T-helper 2 cell (primary cell): ENCODE data around the gene CYFIP1.

Source experiments
- DNase-seq, 5 experiments: peaks; one replicate each; pipeline versions ENCODE4 v3.0.0 to v3.0.0-alpha.2; 2012 to 2022

Gene CYFIP1

GRCh38 chr15:22948056-22948455, 32.1 kb downstream of the CYFIP1 start:
- no peak for DNase-seq

DNA sequence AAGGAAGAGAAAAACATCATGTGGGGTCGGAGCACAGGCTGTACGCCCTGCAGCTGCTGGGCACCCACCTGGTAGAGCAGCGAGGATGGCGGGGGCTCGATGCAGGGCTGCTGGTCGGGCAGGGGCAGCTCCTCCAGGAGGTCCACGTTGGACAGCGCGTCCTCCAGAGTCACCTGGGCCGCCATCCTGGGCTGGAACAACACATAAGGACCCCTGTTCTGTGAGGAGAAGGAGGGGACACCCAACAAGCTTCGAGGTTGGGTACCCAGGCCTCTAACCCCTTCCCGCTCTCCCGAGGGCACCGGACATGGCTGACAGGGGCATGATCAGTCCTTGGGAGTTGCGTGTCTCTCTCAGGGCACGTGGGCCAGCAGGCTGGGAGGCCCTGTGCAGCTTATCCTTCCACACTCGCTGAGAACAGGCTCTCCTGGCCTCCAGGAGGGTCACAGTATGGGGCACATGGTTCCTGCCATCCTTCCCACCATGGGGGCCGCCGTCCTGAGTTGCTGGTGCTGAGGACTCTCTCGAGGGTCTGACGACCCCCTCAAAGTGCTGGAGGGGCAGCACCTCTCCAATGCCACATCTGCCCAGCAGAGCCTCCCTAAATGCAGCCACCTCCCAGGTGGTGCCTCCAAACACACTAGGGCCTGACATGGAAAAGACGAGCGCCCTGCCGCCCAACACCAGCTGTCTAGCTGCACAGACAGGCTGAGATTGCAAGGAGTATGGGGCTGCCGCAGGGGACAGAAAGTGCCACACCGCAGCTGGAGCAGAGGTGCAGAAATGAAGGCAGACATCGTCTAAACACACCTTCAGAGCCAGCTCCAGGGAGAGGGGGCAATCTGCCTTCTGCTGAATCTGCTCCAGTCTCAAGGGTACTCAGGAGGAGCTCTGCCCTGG, 32.8 kb downstream of the CYFIP1 start:
- DNase-seq = no peak

DNA sequence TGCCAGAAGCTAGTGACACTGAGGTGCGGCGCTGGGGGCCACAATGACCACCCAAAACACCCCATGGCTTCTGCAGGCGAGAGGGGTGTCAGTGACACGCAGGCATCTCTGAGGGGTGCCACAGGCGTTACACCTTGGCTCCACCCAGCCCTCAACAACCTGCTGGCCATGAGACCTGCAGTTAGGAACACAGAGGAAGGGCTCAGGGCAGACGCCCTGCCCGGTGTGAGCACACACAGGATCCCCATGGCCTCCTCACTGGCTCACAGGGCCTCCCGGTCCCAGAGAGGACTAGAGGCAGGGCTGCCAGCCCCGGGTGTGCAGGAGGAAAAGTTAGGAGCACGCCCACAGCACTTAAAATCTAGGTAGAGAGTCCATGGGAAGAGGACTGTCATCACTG, 35.1 kb downstream of the CYFIP1 start:
- no peak for DNase-seq

- DNase-seq = no peak
These were observed 35.5 kb downstream of the CYFIP1 start for GRCh38 chr15:22944651-22945050.

- DNase-seq = no peak
These were observed 37.3 kb downstream of the CYFIP1 start for GRCh38 chr15:22942877-22943276.

- no peak for DNase-seq
These were observed 37.8 kb downstream of the CYFIP1 start for GRCh38 chr15:22942306-22942855.

- DNase-seq = no peak
These were observed 39.0 kb downstream of the CYFIP1 start for GRCh38 chr15:22941179-22941578.

- no peak for DNase-seq
These were observed 40.5 kb downstream of the CYFIP1 start for GRCh38 chr15:22939652-22940061.

DNA sequence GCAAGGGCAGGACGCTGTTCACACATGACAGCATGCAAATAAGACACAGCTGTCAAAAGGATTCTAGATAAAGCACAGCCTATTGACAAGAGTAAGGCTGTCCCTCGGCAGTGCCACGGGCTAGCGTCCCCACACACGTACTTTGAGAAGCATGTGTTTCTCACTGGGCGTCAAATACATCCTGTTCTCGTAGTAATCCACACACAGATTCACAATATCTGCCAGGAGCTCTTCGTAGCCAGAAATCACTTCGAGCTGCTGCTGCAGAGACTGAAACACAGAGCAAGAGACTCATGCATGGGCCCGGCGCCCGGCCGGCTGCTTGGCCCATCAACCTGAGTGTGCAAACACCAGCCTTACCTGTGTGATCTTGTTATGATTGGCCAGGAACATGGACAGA, 41.1 kb downstream of the CYFIP1 start:
- DNase-seq = no peak

- no peak for DNase-seq
These were observed 43.3 kb downstream of the CYFIP1 start for GRCh38 chr15:22936577-22937472.

GRCh38 chr15:22933641-22934061, 46.5 kb downstream of the CYFIP1 start:
- DNase-seq = no peak

- no peak for DNase-seq
These were observed 48.2 kb downstream of the CYFIP1 start for GRCh38 chr15:22931784-22932536.

DNA sequence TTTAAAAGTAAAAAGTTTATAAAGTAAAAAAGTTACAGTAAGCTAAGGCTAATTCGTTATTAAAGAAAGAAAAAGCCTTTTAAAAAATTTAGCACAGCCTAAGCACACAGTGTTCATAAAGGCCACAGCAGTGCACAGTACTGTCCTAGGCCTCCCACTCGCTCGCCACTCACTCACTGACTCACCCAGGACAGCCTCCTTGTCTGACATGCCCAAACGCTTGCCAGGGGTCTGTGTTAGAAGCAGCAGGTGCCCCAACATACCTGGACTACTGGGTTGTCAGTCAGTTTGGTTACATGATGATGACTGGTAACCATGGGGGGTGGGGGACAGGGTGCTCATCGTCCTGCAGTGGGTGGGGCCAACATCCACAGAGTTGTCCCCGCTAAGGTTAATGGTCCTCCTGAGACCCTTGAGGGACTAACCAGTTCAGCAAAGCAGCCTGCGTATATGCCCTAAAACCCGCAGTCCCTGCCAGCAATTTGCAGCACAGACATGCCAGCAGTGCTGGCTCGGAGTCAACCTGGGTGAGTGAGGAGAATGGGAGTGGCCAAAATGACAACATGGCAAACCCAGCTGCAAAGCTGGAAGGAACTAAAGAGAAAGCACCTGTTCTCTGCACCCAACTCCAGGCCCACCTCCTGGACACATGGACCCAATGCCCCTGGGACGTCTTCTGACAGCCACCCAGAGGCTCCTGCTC, 49.2 kb downstream of the CYFIP1 start:
- no peak for DNase-seq

- no peak for DNase-seq
These were observed 52.4 kb downstream of the CYFIP1 start for GRCh38 chr15:22927761-22928160.

GRCh38 chr15:22925875-22926274, 54.3 kb downstream of the CYFIP1 start:
- DNase-seq = no peak

GRCh38 chr15:22922003-22922402, 58.2 kb downstream of the CYFIP1 start:
- DNase-seq = no peak

DNA sequence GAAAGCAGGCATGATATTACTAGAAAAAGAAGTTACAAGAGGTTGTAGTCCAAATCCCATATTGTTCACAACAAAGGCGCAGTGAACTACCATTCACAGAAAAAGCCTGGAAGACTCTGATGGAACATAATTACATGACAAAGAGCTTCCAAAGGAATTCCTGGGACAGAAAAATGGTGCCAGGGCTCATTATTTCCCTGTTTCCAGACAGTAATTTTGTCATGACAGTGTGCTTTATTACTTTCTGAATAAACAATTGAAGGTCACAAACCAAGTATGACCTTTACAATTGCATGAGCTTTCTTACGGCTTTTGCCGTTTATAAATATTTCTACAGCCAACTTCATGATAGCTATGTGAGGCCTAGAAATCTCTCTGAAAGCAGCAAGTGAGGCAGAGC, 61.0 kb downstream of the CYFIP1 start:
- DNase-seq = no peak

DNA sequence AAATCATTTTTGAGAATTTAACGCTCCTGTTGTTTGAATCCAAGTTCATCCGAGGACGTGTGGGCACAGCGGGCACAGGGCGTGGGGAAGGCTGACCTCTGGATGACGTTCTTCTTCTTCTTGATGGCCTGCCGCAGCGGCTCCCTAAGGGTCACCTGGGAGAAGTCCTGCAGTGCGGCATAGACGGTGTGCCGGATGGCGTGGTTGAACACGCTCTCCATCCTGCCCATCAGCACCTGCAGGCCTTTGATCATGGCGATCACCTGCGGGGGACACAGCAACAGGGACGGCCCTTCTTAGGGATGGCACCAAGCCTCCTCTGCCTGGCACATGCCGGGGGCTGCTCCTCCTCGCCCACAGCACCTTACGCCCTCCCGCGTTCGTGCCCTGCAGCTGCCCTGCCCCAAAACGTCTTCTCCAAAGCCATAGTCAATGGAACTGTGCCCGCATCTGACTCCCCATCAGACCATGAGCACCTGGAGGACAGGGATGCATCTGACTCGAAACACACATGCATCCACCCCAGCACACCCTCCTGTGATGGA, 61.5 kb downstream of the CYFIP1 start:
- no peak for DNase-seq

- no peak for DNase-seq
These were observed 62.1 kb downstream of the CYFIP1 start for GRCh38 chr15:22918056-22918455.

DNA sequence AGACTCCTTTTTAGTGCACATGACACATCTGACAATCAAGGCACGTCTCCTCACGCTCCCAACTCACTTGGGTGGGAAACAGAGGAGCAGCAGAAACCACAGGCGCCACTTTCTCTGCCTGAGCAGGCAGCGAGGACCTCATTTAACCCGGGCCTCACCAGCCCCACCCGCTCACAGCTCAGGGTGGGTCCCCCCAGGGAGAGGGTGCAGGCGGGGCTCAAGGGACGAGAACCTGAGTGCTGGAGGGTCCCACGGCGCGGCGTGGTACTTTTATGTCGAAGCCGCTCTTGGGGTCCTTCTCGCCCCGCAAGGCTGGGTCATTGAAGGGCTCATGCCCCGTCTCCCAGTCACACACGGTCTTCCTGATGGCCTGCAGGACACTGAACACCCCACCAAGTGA, 62.6 kb downstream of the CYFIP1 start:
- DNase-seq = no peak

DNA sequence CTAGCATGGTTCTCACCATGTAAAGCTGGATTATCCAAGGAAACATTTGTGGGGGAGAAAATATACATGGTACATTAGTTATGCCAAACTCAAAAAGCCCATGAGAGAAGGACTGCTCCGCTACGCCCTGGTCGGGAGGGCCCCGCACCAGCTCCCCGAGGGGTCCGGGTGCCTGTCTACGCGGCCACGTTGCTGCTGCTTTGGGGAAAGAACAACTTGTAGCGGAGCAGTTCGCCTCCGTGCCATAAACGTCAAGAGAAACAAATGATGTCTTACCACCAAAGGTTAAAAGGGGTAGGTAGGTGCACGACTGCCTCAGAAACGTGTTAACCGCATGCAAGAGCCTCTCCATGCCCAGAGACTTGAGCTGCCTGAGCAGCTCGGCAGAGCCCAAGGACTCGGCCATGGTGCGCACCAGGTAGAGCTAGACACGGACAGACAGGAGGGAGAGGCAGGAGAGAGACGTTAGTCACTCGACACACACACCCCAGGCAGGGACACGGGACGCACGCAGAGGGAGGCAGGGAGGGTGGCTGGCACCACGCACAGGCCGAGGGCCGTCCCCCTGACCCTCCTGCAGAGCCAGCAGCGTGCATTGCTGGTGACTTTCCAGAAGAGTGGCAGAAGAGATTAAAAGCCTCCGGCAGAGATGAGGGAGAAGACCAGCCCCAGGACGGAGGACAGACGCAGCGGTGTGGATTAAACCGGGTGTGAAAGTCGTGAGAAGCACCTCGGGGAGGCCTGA, 63.4 kb downstream of the CYFIP1 start:
- no peak for DNase-seq
